ENCODE results near the gene CABLES2.
"Not testable (repeated sequence)": the region's sequence is repeated elsewhere in the genome, so short reads cannot be mapped to it uniquely, and the experiment has no call there.

The CABLES2 gene

DNA sequence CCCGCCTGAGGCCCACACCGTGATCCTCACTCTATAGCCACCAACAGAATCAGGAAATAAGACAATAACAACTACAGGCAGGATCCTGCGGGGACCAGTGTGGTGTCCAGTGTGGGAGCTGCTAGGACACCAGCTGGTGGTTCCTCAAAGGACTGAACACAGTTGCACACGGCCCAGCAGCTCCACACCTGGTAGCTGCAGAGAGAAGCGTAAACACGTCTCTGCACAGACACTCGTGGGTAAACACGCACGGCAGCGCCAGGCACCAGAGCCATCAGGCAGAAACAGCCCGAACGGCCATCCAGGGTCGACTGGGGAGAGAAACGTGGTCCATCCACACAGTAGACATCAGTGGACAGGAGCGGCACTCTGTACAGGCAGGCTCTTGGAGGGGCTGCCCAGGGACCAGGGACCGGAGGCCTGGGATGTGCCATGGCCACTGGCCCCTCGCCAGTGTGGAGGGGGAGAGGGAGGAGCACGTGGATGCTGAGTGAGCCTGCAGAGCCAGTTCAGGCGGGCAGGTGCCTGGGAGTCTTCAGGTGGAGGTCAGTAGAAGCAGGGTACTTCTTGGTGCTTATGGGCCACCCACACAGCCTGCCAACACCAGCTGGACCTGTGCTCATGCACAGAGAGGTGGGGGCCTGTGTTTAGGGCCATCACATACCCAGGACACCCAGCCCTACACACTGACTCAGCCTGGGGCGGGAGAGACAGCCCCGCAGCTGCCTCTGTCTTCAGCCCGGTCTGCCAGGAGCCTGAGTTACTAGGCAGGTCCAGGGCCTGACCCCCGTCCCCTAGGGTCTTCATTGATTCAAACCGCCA lies 32.5 kb downstream of the CABLES2 start:
- H3K27me3 ChIP-seq (replicated peaks), result no peaks in the 10 kb centered on the region
- in situ Hi-C loops (cut with HindIII; ENCODE audit: low pct_ligation_motif_present, low sequenced_read_pairs), result loop anchor here (25.0 kb wide), 1 partner anchor 87 kb away; no protein-coding TSS in a partner anchor
- no peak for TF ChIP-seq CTCF (IDR thresholded peaks at IDR 0.05; ENCODE audit: low read depth, low read length, missing control alignments)
- H3K27ac ChIP-seq, result no peak overlapping the region
- DNase-seq, result no peak
- no peaks in the 10 kb centered on the region for H3K36me3 ChIP-seq (replicated peaks)
- no peak overlapping the region for H3K4me3 ChIP-seq (ENCODE audit: low read depth, low read length)

- H3K27ac ChIP-seq; H3K4me3 ChIP-seq (ENCODE audit: low read depth, low read length); H3K27me3 ChIP-seq (replicated peaks); DNase-seq; H3K36me3 ChIP-seq (replicated peaks); in situ Hi-C loops (cut with HindIII; ENCODE audit: low pct_ligation_motif_present, low sequenced_read_pairs): not testable (repeated sequence)
These were observed 33.4 kb downstream of the CABLES2 start for GRCh38 chr20:62373631-62374179.

DNA sequence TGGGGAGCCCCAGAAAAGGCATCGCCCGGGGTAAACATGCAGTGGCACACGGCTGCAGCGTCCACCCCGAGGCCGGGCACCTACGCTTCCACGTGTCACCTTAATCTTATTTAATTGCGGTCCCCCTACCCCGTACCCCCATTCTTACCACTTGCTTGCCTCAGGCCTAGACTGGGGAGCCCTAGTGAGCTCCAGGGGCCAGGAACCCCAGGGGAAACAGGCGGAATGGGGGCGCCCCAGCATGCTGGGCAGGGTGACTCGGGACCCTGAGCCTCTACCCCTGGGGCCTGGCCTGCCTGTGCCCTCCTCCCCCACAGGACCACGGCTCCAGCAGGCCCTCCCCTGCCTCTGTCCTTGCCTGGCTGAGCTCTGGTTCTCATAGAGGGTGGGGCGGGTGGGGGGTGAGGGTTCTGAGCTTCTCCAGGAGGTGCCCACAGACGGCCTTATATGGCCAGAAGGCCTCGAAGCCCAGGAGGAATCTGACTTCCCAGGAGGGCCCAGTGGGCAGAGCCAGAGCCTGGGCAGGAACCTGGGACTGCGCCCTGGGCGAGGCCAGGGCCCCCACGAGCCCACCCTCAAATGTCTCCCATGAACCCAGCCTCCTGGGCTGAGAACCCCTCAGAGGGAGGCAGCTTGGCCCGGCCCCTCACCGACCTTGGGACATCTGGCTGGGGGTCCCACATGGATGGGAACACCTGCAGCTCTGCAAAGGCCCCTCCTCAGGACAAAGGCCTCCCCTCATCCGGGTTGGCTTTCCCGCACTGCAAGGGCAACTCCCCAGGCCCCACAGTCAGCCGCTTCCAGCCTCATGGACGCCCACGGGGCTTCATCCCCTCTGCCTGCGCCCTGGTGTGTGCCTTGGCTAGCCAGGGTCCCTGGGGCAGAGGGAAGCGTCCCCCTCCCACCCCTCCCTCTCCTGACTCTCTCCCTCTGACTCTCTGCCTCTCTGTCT lies 34.8 kb downstream of the CABLES2 start:
- no peak for TF ChIP-seq CTCF (IDR thresholded peaks at IDR 0.05; ENCODE audit: low read depth, low read length, missing control alignments)

DNA sequence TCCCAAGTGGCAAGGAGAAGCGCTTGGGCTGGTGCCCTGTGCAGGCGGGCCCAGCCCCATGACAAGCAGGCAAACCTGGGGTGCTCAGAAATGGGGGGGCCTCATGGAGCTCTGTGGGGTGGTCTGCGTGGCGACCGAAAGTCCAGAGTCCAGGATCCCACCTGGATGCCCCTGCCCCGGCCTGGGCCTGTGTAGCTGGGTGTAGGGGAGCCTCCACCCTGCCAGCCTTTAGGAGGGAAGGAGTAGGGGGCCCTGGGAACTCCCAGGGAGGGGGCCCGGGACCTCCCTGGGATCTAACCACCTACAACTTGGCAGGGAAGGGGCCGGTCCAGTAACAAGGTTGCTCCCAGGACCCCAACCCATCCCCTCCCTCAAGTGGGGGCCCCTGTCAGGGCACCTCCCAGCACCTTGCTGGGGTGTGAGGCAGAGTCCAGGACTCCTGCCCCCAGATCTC lies 35.5 kb downstream of the CABLES2 start:
- no peak for TF ChIP-seq CTCF (IDR thresholded peaks at IDR 0.05; ENCODE audit: low read depth, low read length, missing control alignments)
- no peak for DNase-seq
- no peak overlapping the region for H3K4me3 ChIP-seq (ENCODE audit: low read depth, low read length)
- no peak overlapping the region for H3K27ac ChIP-seq
- no peaks in the 10 kb centered on the region for H3K27me3 ChIP-seq (replicated peaks)
- H3K36me3 ChIP-seq (replicated peaks), result no peaks in the 10 kb centered on the region
- in situ Hi-C loops (cut with HindIII; ENCODE audit: low pct_ligation_motif_present, low sequenced_read_pairs), result no loop called here

More for the DNA sequence above, 34.8 kb downstream of the CABLES2 start:
- no peak for DNase-seq
- Histone ChIP-seq H3K27me3 (replicated peaks) (no peaks in the 10 kb centered on the region), H3K36me3 (replicated peaks) (no peaks in the 10 kb centered on the region), H3K4me3 (ENCODE audit: low read depth, low read length) (no peak overlapping the region), H3K27ac (no peak overlapping the region)
- in situ Hi-C loops (cut with HindIII; ENCODE audit: low pct_ligation_motif_present, low sequenced_read_pairs), result no loop called here

- Histone ChIP-seq H3K4me3 (ENCODE audit: low read depth, low read length) (no peak overlapping the region), H3K36me3 (replicated peaks) (no peaks in the 10 kb centered on the region), H3K27me3 (replicated peaks) (no peaks in the 10 kb centered on the region), H3K27ac (no peak overlapping the region)
- DNase-seq, result no peak
- in situ Hi-C loops (cut with HindIII; ENCODE audit: low pct_ligation_motif_present, low sequenced_read_pairs), result no loop called here
- TF ChIP-seq CTCF (IDR thresholded peaks at IDR 0.05; ENCODE audit: low read depth, low read length, missing control alignments), result no peak
These were observed 36.1 kb downstream of the CABLES2 start for GRCh38 chr20:62370807-62371587.
